Duodenal mucosa (tissue), 2 donors: ENCODE data around the gene C20orf202.

ENCODE experiments used
- H3K27ac ChIP-seq: one replicate; pipeline ENCODE4 v1.7.0; 2013; ENCODE audit warnings: low read depth, low read length
- H3K27me3 ChIP-seq, 2 donors: one replicate each; pipeline ENCODE4 v1.7.0; 2013; ENCODE audit warnings: low read length in 2 of 2, control low read depth in 1 of 2; ENCODE audit not compliant: insufficient read depth in 2 of 2, control insufficient read depth in 1 of 2
- H3K36me3 ChIP-seq, 2 donors: one replicate each; pipeline ENCODE4 v1.7.0; 2013; ENCODE audit warnings: low read length in 2 of 2, control low read depth in 1 of 2; ENCODE audit not compliant: insufficient read depth in 2 of 2, control insufficient read depth in 1 of 2
- H3K4me1 ChIP-seq, 2 donors: one replicate each; pipeline ENCODE4 v1.7.0; 2013; ENCODE audit warnings: low read length in 2 of 2, control low read depth in 1 of 2; ENCODE audit not compliant: insufficient read depth in 2 of 2, control insufficient read depth in 1 of 2
- H3K4me3 ChIP-seq, 2 donors: one replicate each; pipeline ENCODE4 v1.7.0; 2013; ENCODE audit warnings: low read length in 2 of 2, low read depth in 1 of 2
- H3K9ac ChIP-seq, 2 donors: one replicate each; pipeline ENCODE4 v1.7.0; 2013; ENCODE audit warnings: low read length in 2 of 2, low read depth in 1 of 2
- H3K9me3 ChIP-seq, 2 donors: one replicate each; pipeline ENCODE4 v1.7.0; 2013; ENCODE audit warnings: low read length in 2 of 2, control low read depth in 1 of 2; ENCODE audit not compliant: control insufficient read depth in 1 of 2

C20orf202 gene

GRCh38 chr20:1182106-1182505 lies 21.1 kb upstream of the C20orf202 start:
- no peaks in the 10 kb centered on the region for H3K36me3 ChIP-seq
- no peak overlapping the region for H3K4me3 ChIP-seq
- no peak overlapping the region for H3K27ac ChIP-seq

GRCh38 chr20:1183153-1183552 lies 20.1 kb upstream of the C20orf202 start:
- Histone ChIP-seq H3K9me3 (no peaks in the 10 kb centered on the region), H3K4me3 (no peak overlapping the region), H3K36me3 (no peaks in the 10 kb centered on the region), H3K9ac (no peak overlapping the region), H3K4me1 (peaks cover 20 to 27% of the 10 kb centered on the region in 2 donors), H3K27ac (no peak overlapping the region), H3K27me3 (peaks cover 0 to 5% of the 10 kb centered on the region in 2 donors)

More at GRCh38 chr20:1182106-1182505, 21.1 kb upstream of the C20orf202 start:
- H3K9me3 ChIP-seq: no peaks in the 10 kb centered on the region
- H3K4me1 ChIP-seq: peaks cover 14 to 19% of the 10 kb centered on the region in 2 donors
- peaks cover 0 to 5% of the 10 kb centered on the region in 2 donors for H3K27me3 ChIP-seq
- H3K9ac ChIP-seq: no peak overlapping the region

GRCh38 chr20:1184260-1184637 lies 19.0 kb upstream of the C20orf202 start:
- H3K9ac ChIP-seq: peak overlapping the region; percentile 30 to 44

GRCh38 chr20:1184638-1185315 lies 18.5 kb upstream of the C20orf202 start, which contains the start of gene TMEM74B:
TMEM74B (minus strand) TSS chr20:1184981; CDS start chr20:1183801, 1,180 bp downstream.
- Histone ChIP-seq H3K9me3 (no peaks in the 10 kb centered on the region), H3K27ac (no peak within 1 kb of the TSS), H3K9ac (peak within 1 kb of the TSS; percentile 30 to 44), H3K4me3 (peak within 1 kb of the TSS; percentile 57 to 63), H3K27me3 (peaks cover 0 to 5% of the 10 kb centered on the region in 2 donors), H3K4me1 (peaks cover 20 to 31% of the 10 kb centered on the region in 2 donors), H3K36me3 (no peaks in the 10 kb centered on the region)

More at GRCh38 chr20:1184260-1184637, 19.0 kb upstream of the C20orf202 start:
- Histone ChIP-seq H3K4me1 (peaks cover 20 to 31% of the 10 kb centered on the region in 2 donors), H3K27ac (no peak overlapping the region), H3K4me3 (peak overlapping the region; percentile 57 to 63), H3K9me3 (no peaks in the 10 kb centered on the region), H3K27me3 (peaks cover 0 to 5% of the 10 kb centered on the region in 2 donors), H3K36me3 (no peaks in the 10 kb centered on the region)

- Histone ChIP-seq H3K4me1 (peaks cover 20 to 31% of the 10 kb centered on the region in 2 donors), H3K27ac (no peak overlapping the region), H3K36me3 (no peaks in the 10 kb centered on the region), H3K9me3 (no peaks in the 10 kb centered on the region), H3K9ac (no peak overlapping the region), H3K27me3 (peaks cover 0 to 5% of the 10 kb centered on the region in 2 donors), H3K4me3 (peak overlapping the region; percentile 57 to 63)
Measured at GRCh38 chr20:1185316-1185741, 17.9 kb upstream of the C20orf202 start.

- no peaks in the 10 kb centered on the region for H3K36me3 ChIP-seq
- peak overlapping the region; percentile 24 to 53 for H3K4me3 ChIP-seq
- no peak overlapping the region for H3K27ac ChIP-seq
- no peak overlapping the region for H3K9ac ChIP-seq
- H3K4me1 ChIP-seq: peaks cover 20 to 31% of the 10 kb centered on the region in 2 donors
- no peaks in the 10 kb centered on the region for H3K9me3 ChIP-seq
- H3K27me3 ChIP-seq: peaks cover 0 to 5% of the 10 kb centered on the region in 2 donors
Measured at GRCh38 chr20:1185790-1186334, 17.4 kb upstream of the C20orf202 start.

GRCh38 chr20:1186367-1186991 lies 16.8 kb upstream of the C20orf202 start:
- Histone ChIP-seq H3K9me3 (no peaks in the 10 kb centered on the region), H3K4me3 (peak overlapping the region; percentile 24 to 53), H3K36me3 (no peaks in the 10 kb centered on the region), H3K4me1 (peaks cover 20 to 31% of the 10 kb centered on the region in 2 donors), H3K27ac (no peak overlapping the region), H3K9ac (peak overlapping the region in 1 of 2 donors; percentile 16), H3K27me3 (peaks cover 0 to 5% of the 10 kb centered on the region in 2 donors)

- no peak overlapping the region for H3K27ac ChIP-seq
- peak overlapping the region in 1 of 2 donors; percentile 41 for H3K4me3 ChIP-seq
- H3K9me3 ChIP-seq: no peaks in the 10 kb centered on the region
- H3K27me3 ChIP-seq: peaks cover 0 to 5% of the 10 kb centered on the region in 2 donors
- H3K36me3 ChIP-seq: no peaks in the 10 kb centered on the region
- no peak overlapping the region for H3K9ac ChIP-seq
- peaks cover 20 to 31% of the 10 kb centered on the region in 2 donors for H3K4me1 ChIP-seq
Measured at GRCh38 chr20:1187605-1188171, 15.6 kb upstream of the C20orf202 start.

- Histone ChIP-seq H3K4me3 (no peak overlapping the region), H3K9me3 (no peaks in the 10 kb centered on the region), H3K27ac (no peak overlapping the region), H3K36me3 (no peaks in the 10 kb centered on the region), H3K4me1 (peaks cover 20 to 31% of the 10 kb centered on the region in 2 donors), H3K9ac (no peak overlapping the region), H3K27me3 (peaks cover 0 to 5% of the 10 kb centered on the region in 2 donors)
Measured at GRCh38 chr20:1188347-1188746, 14.9 kb upstream of the C20orf202 start.

- Histone ChIP-seq H3K9me3 (no peaks in the 10 kb centered on the region), H3K4me1 (peaks cover 20 to 25% of the 10 kb centered on the region in 2 donors), H3K9ac (no peak overlapping the region), H3K27me3 (no peaks in the 10 kb centered on the region), H3K4me3 (no peak overlapping the region), H3K36me3 (no peaks in the 10 kb centered on the region), H3K27ac (no peak overlapping the region)
Measured at GRCh38 chr20:1189827-1190226, 13.4 kb upstream of the C20orf202 start.
